Epidermal melanocyte (primary cell): ENCODE data around the gene ALDH1A3.

Experiments
- DNase-seq: peaks from one replicate; pipeline ENCODE4 v3.0.0; 2011; ENCODE audit warnings: low spot score; ENCODE audit not compliant: insufficient read length

ALDH1A3 gene

GRCh38 chr15:100949691-100950090 lies 70.1 kb downstream of the ALDH1A3 start:
- no peak for DNase-seq

- no peak for DNase-seq
Measured at GRCh38 chr15:100951965-100952364, 72.3 kb downstream of the ALDH1A3 start.

- DNase-seq: no peak
Measured at GRCh38 chr15:100952566-100952965, 72.9 kb downstream of the ALDH1A3 start.

- no peak for DNase-seq
Measured at GRCh38 chr15:100958326-100959065, 78.9 kb downstream of the ALDH1A3 start.

GRCh38 chr15:100959066-100960050 lies 79.7 kb downstream of the ALDH1A3 start:
- no peak for DNase-seq
